K562 (cell line): Measurements from ENCODE around the gene HLCS. TPM values are rescaled to one million over a fixed set of nuclear protein-coding genes. Genes with fewer than 3 reads are reported as not detected.

Source experiments
- ATAC-seq: fragments of 200-7000 bp; cut with Tn5 transposase; 3 replicates; pipeline ENCODE4 v1.9.1; 2020; ENCODE audit warnings: moderate library complexity
- BruUV-seq: library from RNA; stranded (reverse); fragments of 400-500 nt; replicated peaks from 2 replicates; lab custom pipeline; 2021; lab: Mats Ljungman, UMichigan
- CTCF ChIA-PET: fragments of 300-600 bp; formaldehyde crosslinking; extraction: SDS; loops from one replicate; lab custom pipeline; 2021; ENCODE audit warnings: low intra/inter-chr PET ratio; lab: Yijun Ruan, JAX
- POLR2A ChIA-PET: fragments of 300-600, 350-650 bp; sonication (Branson Sonifier 250); formaldehyde crosslinking; extraction: SDS; loops from one replicate; lab custom pipeline; 2021; ENCODE audit warnings: antibody characterized with exemption, inconsistent platforms; lab: Yijun Ruan, JAX
- DNase-seq, 4 experiments: peaks; one replicate each; pipeline versions ENCODE4 v3.0.0 to v3.0.0-alpha.2; 2011 to 2018; ENCODE audit warnings: low spot score in 3 of 4, mixed read lengths in 3 of 4; ENCODE audit errors: extremely low read depth in 1 of 4
- FAIRE-seq: peaks from 2 replicates; lab custom pipeline; 2011; peaks lifted over from hg19 to GRCh38; lab: Jason Lieb, UNC
- H2AFZ ChIP-seq: 2 replicates; pipeline ENCODE4 v1.6.0; 2011; ENCODE audit warnings: low read depth, low read length, control low read depth, inconsistent platforms
- H3K27ac ChIP-seq: fragments of 200-600 bp; 3 replicates; pipeline ENCODE4 v1.8.0; 2011; ENCODE audit warnings: low read depth, mild to moderate bottlenecking, control low read depth, inconsistent platforms, low read length, moderate library complexity, mixed read lengths; ENCODE audit errors: extremely low read depth
- H3K27me3 ChIP-seq, 2 experiments: fragments of 300-600 bp in 1 of 2; 2 replicates in 1 of 2; 3 replicates in 1 of 2; pipeline versions ENCODE4 v1.6.0 to v1.8.0; 2011; ENCODE audit warnings: inconsistent platforms in 2 of 2, low read length in 2 of 2, mild to moderate bottlenecking in 1 of 2, mixed read lengths in 1 of 2, moderate library complexity in 1 of 2; ENCODE audit not compliant: control insufficient read depth in 2 of 2, insufficient read depth in 2 of 2
- H3K36me3 ChIP-seq: fragments of 300-600 bp; 3 replicates; pipeline ENCODE4 v1.8.0; 2011; ENCODE audit warnings: mild to moderate bottlenecking, low read length, inconsistent platforms; ENCODE audit not compliant: control insufficient read depth, insufficient read depth
- H3K4me1 ChIP-seq, 2 experiments: fragments of 200-600 bp in 1 of 2; replicated peaks in 1 of 2; 2 replicates in 1 of 2; 3 replicates in 1 of 2; pipeline versions ENCODE4 v1.5.1 to v1.8.0; 2011; ENCODE audit warnings: inconsistent platforms in 2 of 2, low read length in 2 of 2, mild to moderate bottlenecking in 1 of 2, mixed read lengths in 1 of 2, moderate library complexity in 1 of 2; ENCODE audit not compliant: control insufficient read depth in 2 of 2, insufficient read depth in 2 of 2
- H3K4me2 ChIP-seq: 2 replicates; pipeline ENCODE4 v1.6.1; 2011; ENCODE audit warnings: low read length, control low read depth, inconsistent platforms, mixed read lengths; ENCODE audit not compliant: insufficient read depth
- H3K4me3 ChIP-seq: fragments of 200-600 bp; sonication (generic), shearing (Covaris generic); 2 replicates; pipeline ENCODE4 v1.5.1; 2016; ENCODE audit warnings: control low read depth, inconsistent platforms
- H3K79me2 ChIP-seq: fragments of 200-600 bp; 3 replicates; pipeline ENCODE4 v1.8.0; 2011; ENCODE audit warnings: low read length, inconsistent platforms; ENCODE audit not compliant: control insufficient read depth, insufficient read depth
- H3K9ac ChIP-seq, 2 experiments: 2 replicates each; pipeline versions ENCODE4 v1.6.0 to v1.6.1; 2011; ENCODE audit warnings: low read depth in 2 of 2, low read length in 2 of 2, control low read depth in 1 of 2, inconsistent platforms in 1 of 2, mild to moderate bottlenecking in 1 of 2, mixed read lengths in 1 of 2; ENCODE audit not compliant: insufficient read depth in 1 of 2
- H3K9me1 ChIP-seq: one replicate; pipeline ENCODE4 v1.6.0; 2011; ENCODE audit warnings: inconsistent platforms, mild to moderate bottlenecking, low read length, moderate library complexity; ENCODE audit not compliant: control insufficient read depth, insufficient read depth
- H3K9me3 ChIP-seq: replicated peaks from 2 replicates; pipeline ENCODE4 v1.5.1; 2011; ENCODE audit warnings: low read depth, low read length, inconsistent platforms; ENCODE audit not compliant: control insufficient read depth, insufficient read depth
- H4K20me1 ChIP-seq: replicated peaks from 2 replicates; pipeline ENCODE4 v1.6.1; 2011; ENCODE audit warnings: low read length, inconsistent platforms, mixed read lengths; ENCODE audit not compliant: control insufficient read depth, insufficient read depth
- CHD4 ChIP-seq: fragments of 200-600 bp; sonication (generic); IDR thresholded peaks from 3 replicates; pipeline ENCODE4 v1.6.1; 2012; ENCODE audit warnings: low read depth, mild to moderate bottlenecking, mixed read lengths, low read length, inconsistent platforms; ENCODE audit not compliant: insufficient read depth, insufficient replicate concordance, poor library complexity, severe bottlenecking
- ESRRB ChIP-seq: fragments of 250-450 bp; sonication (Bioruptor Pico); IDR thresholded peaks from 2 replicates; pipeline ENCODE4 v1.5.0; 2020; ENCODE audit warnings: mild to moderate bottlenecking, moderate library complexity, borderline replicate concordance
- HOXB6 ChIP-seq: fragments of 250-450 bp; sonication (Bioruptor Pico); IDR thresholded peaks from 2 replicates; pipeline ENCODE4 v1.5.1; 2022; ENCODE audit warnings: mild to moderate bottlenecking, borderline replicate concordance
- RBM22 ChIP-seq: fragments of 200-400 bp; formaldehyde crosslinking; IDR thresholded peaks from 2 replicates; pipeline ENCODE4 v1.6.1; 2018; ENCODE audit warnings: low read length, low read depth; ENCODE audit not compliant: poor library complexity, severe bottlenecking
- SRSF7 ChIP-seq: fragments of 200-400 bp; formaldehyde crosslinking; optimal IDR thresholded peaks from 2 replicates; pipeline ENCODE3; 2017; ENCODE audit warnings: mild to moderate bottlenecking, low read depth, low read length
- TBP ChIP-seq: optimal IDR thresholded peaks from 2 replicates; pipeline ENCODE3; 2011; ENCODE audit warnings: low read depth, low read length, improper control_type of control experiment
- ZC3H4 ChIP-seq: sonication (generic); formaldehyde crosslinking; IDR thresholded peaks from 2 replicates; pipeline ENCODE4 v1.9.0; 2021; ENCODE audit warnings: missing genetic modification reagents, borderline replicate concordance
- ZNF12 ChIP-seq: sonication (generic); formaldehyde crosslinking; IDR thresholded peaks from 2 replicates; pipeline ENCODE4 v1.4.0; 2020; ENCODE audit warnings: mild to moderate bottlenecking, missing genetic modification reagents
- ZNF174 ChIP-seq: fragments of 250-450 bp; sonication (Bioruptor Pico); IDR thresholded peaks from 2 replicates; pipeline ENCODE4 v1.4.0; 2020; ENCODE audit warnings: mild to moderate bottlenecking
- ZNF778 ChIP-seq: fragments of 450-650 bp; formaldehyde crosslinking; IDR thresholded peaks from 2 replicates; pipeline ENCODE4 v1.4.0; 2020; ENCODE audit warnings: mild to moderate bottlenecking, moderate library complexity
- WGBS: fragments of 100-300 bp; shearing (Covaris generic); methylation state at CpG from one replicate; pipeline ENCODE4 v1.1.6; 2016; ENCODE audit warnings: low coverage, mixed read lengths; ENCODE audit not compliant: insufficient coverage; ENCODE audit errors: missing lambda C conversion rate; 5-methylcytosine and 5-hydroxymethylcytosine counted together
- in situ Hi-C: fragments of 300-500 bp; cut with MboI; formaldehyde crosslinking; loops from 4 replicates; pipeline ENCODE4 v1.15.0; 2018; ENCODE audit warnings: inconsistent platforms, mixed read lengths
- intact Hi-C: fragments of 100-400 bp; cut with micrococcal nuclease; formaldehyde crosslinking; loops from 2 replicates; pipeline ENCODE4 v1.14.2; 2022
- polyA plus RNA-seq, 8 experiments: library from polyadenylated mRNA; depleted of rRNA in 4 of 8; stranded (reverse) in 5 of 8; unstranded in 3 of 8; fragments of >200 nt; fragmentation: Nextera tagmentation in 2 of 8; fragmentation: Illumina TruSeq in 1 of 8; extraction: Ambion mirVana in 2 of 8; extraction: Trizol in 1 of 8; gene quantifications; 2 replicates each; pipeline versions ENCODE4 v1.2.1 to v1.2.3, GENCODE V29; 2011 to 2014; ENCODE audit warnings: inconsistent platforms in 1 of 8, missing spikeins in 1 of 8
- total RNA-seq, 7 experiments: library from RNA; depleted of rRNA in 6 of 7; stranded (reverse); fragments of >200 nt in 6 of 7; fragmentation: Illumina TruSeq in 2 of 7; extraction: Trizol in 2 of 7; gene quantifications; 2 replicates each; pipeline versions ENCODE4 v1.2.1 to v1.2.3, GENCODE V29; 2011 to 2021; ENCODE audit warnings: low replicate concordance in 1 of 7

Gene HLCS
- total and polyA plus RNA-seq, 9 of the 15 experiments (the other 6 are each of a cell fraction or from before 2014, with no cell fraction given): 3.0 to 21.5 (median 17.1) TPM

- no peak for ATAC-seq
- peaks cover 7% of the 10 kb centered on the region for H4K20me1 ChIP-seq
- H3K4me1 ChIP-seq: peaks cover 0 to 26% of the 10 kb centered on the region in 2 experiments; a peak in 2 of 5 replicates
- no peak overlapping the region for H3K9ac ChIP-seq
- in situ Hi-C loops (no loop called here), intact Hi-C loops (no loop called here)
- H2AFZ ChIP-seq: no peak overlapping the region
- FAIRE-seq: no peak
- 11% methylated on average over 42 of the region's 55 CpGs for WGBS
- ChIA-PET CTCF (no interaction called here), POLR2A (interaction anchor here (0.6 to 1.7 kb wide), 3 partner anchors 10 to 25 kb away, joined by 3 to 5 read pairs (median 4); no protein-coding TSS in a partner anchor)
- no peak overlapping the region for H3K4me3 ChIP-seq
- H3K9me1 ChIP-seq: no peaks in the 10 kb centered on the region
- no peaks in the 10 kb centered on the region for H3K9me3 ChIP-seq
- DNase-seq: no peak
- H3K4me2 ChIP-seq: no peak overlapping the region
- no peak overlapping the region for H3K27ac ChIP-seq
- no TSS peak for BruUV-seq
- no peaks in the 10 kb centered on the region for H3K79me2 ChIP-seq
- TF ChIP-seq ESRRB (CRISPR knock-in tag) (no peak), ZC3H4 (no peak), RBM22 (no peak), SRSF7 (no peak), HOXB6 (CRISPR knock-in tag) (no peak), CHD4 (no peak), ZNF174 (no peak), ZNF778 (CRISPR knock-in tag) (no peak), TBP (no peak), ZNF12 (CRISPR knock-in tag) (no peak)
- peaks cover 65 to 85% of the 10 kb centered on the region in 2 experiments for H3K27me3 ChIP-seq
- H3K36me3 ChIP-seq: no peaks in the 10 kb centered on the region
These were observed 257.2 kb downstream of the HLCS start for GRCh38 chr21:36709030-36709867.
